ENCODE data around the gene ENKUR.
"Not testable (repeated sequence)": the region's sequence is repeated elsewhere in the genome, so short reads cannot be mapped to it uniquely, and the experiment has no call there.

Gene ENKUR

DNA sequence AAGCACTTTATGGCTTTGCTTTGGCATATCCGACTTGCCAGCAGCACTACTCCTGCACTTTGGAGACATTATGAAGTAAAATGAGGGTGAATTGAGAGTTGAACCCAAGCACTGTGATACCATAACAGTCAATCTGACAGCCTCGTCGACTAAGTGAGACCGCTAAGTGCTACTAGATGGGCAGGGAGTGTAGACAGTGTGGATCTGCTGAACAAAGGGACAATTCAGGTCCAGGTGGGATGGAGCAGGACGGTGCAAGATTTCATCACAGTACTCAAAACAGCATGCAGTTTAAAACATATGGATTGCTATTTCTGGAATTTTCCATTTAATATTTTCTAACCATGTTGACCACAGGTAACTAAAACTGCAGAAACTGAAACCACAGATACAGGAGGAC is 42.8 kb downstream of the ENKUR start:
- peak; percentile 33 for DNase-seq (ENCODE audit: low spot score)

GRCh38 chr10:24971374-24971773 is 44.6 kb downstream of the ENKUR start:
- no peak for DNase-seq (ENCODE audit: low spot score)

GRCh38 chr10:24969841-24970281 is 46.1 kb downstream of the ENKUR start:
- DNase-seq (ENCODE audit: low spot score) = no peak

DNA sequence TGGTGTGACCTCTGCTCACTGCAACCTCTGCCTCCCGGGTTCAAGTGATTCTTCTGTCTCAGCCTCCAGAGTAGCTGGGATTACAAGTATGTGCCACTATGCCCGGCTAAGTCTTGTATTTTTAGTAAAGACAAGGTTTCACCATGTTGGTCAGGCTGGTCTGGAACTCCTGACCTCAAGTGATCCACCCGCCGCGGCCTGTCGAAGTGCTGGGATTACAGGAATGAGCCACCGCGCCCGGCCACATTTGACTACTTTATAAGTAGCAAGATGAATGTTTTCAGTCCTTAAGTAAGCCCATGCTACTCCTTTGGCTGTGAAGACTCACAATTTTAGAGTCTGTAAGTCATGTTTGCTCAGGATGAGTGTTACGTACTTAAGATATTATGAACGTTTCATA is 47.0 kb downstream of the ENKUR start:
- DNase-seq (ENCODE audit: low spot score) = not testable (repeated sequence)

DNA sequence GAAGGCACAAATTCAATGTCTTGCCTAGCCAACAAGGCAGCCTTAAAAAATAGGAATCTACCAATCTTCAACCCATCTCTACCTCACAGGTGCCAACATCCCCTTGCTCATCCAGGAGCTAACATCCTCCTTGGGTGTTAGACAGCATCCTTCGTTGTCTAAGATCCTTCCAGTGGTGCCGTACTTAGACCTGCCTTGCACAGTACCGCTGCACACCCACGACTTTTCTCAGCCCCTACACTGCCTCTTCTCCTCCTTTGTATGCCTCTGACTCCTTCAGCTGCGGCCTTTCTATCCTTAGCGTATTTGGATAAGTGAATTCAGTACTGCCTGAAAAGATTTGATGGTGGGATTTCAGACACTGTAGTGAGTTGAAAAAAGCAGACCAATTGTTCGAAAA is 47.6 kb downstream of the ENKUR start:
- DNase-seq (ENCODE audit: low spot score) = no peak

DNA sequence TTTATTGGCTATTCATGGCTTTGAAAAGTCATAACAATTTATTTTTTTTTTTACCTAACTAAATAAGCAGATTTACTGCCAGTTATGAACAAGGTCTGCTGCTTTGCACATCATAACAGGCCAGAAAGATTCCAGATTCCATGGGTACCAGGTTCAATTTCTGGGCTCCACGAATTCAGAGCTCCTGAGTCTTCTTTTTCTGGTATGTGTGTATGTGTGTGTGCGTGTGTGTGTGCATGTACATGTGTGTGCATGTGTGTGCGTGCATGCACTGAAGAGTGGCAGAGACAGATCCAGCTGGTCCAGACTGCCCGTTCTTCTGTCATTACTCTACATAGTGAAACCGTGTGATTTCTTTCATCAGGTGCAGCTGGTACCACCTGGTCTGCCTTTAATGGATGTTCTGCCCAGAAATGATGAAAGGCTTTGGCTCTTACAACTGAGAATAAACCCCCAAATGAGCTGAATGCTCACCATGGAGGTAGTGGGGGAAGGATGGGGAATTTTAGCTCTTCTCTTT is 48.9 kb downstream of the ENKUR start:
- DNase-seq (ENCODE audit: low spot score) = no peak

DNA sequence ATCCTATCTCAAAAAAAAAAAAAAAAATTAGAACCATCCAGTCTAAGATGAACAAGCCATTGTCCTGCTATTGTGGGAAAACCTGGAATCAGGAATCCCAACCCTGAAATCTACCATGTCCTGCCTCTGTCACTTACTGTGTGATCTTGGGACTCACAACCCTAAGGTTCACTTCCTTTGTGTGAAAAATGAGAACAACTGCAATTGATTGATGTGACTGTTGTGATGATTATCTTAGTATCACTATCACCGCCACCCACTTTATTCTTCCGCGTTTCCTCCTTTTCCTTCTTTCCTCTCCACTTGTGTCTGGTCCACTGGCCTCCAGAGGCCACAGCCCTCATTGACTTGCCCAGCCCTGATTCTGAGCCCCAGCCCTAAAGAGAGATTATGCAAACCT is 50.9 kb downstream of the ENKUR start:
- DNase-seq (ENCODE audit: low spot score) = no peak

- no peak for DNase-seq (ENCODE audit: low spot score)
Measured at GRCh38 chr10:24963521-24964041, 52.4 kb downstream of the ENKUR start.

GRCh38 chr10:24962995-24963394 is 53.0 kb downstream of the ENKUR start:
- peak; percentile 82 for DNase-seq (ENCODE audit: low spot score)

DNA sequence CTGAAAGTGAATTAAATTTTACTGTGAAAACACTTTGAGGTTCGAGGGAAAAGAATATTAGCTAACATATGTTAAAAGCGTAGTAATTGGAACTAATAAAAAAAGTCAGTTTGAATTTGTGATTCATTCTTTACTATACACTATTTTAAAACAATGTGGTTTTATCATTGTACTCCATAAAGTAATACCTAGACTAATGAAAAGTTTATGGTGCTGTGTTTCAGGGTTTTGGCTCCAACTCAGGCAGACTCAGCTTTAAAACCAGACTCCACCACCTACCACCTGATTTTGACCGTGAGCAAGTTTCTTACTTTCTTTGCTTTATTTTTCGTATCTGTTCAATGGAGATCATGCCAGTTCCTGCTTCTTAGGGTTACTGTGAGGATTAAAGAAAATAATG is 54.4 kb downstream of the ENKUR start:
- no peak for DNase-seq (ENCODE audit: low spot score)

- DNase-seq (ENCODE audit: low spot score) = no peak
Measured at GRCh38 chr10:24959382-24959730, 56.6 kb downstream of the ENKUR start.

- no peak for DNase-seq (ENCODE audit: low spot score)
Measured at GRCh38 chr10:24958721-24959381, 57.1 kb downstream of the ENKUR start.

GRCh38 chr10:24958091-24958720 is 57.8 kb downstream of the ENKUR start:
- no peak for DNase-seq (ENCODE audit: low spot score)

- DNase-seq (ENCODE audit: low spot score) = not testable (repeated sequence)
Measured at GRCh38 chr10:24957624-24958051, 58.3 kb downstream of the ENKUR start.

DNA sequence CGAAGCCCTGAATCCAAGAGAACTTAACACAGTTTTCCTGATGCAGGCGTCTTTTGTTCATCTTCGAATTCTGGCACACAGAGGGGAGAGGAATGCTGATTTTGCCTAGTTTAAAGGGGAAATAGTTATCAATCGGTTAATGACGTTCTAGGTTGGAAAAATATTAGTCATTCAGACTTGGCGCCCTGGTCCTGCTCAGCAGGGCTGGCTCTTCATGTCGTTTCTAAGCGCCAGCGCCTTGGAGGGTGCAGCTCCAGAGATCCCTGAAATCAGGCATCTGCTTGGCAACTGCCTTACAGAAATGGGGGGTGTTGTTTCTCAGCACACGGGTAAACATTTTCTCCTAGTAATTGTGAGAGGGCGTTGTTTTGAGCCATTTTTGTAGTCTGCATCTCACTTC is 62.3 kb downstream of the ENKUR start:
- no peak for DNase-seq (ENCODE audit: low spot score)

DNA sequence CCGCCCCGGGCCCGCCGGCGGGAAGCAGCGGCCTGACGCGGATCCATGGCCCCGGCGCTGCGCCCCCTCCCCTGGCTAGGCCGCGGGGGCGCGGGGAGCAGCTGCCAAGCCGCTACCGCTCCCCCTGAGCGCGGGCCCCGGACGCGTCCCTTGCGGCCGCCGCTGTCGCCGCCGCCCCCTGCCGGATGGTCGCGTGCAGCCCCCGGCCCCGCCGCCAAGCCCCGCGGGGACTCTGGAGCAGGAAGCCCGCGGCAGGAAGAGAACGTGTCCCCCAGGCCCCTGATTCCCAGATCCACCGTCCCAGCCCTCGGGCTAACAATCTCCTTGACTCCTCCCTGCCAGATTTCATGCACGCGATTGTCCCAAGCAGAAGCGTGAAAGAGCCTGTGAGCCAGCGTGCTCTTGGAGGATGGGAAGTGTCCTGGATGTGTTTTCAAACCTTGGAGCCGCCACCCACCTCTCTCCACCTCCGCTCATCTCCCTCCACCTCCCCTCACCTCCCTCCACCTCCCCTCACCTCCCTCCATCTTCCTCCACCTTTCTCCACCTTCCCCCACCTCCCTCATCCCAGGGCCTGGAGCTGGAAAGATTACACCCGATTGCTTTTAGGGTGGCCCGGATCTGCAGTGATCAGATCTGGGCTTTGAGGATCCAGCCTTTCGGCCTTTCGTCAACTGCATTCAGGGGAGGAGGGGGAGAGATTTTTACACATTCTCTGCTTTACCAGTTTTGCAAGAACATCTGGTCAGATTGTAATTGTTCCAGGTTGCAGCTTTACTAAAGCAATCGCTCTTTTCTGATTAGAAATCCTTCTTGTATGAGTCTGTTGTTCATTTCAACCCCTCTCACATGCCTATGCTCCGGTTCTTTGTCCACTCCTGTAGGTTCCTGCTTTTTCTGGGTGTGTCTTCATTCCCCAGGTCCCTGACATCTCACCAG is 63.0 kb downstream of the ENKUR start:
- DNase-seq (ENCODE audit: low spot score) = peak; percentile 33

- no peak for DNase-seq (ENCODE audit: low spot score)
Measured at GRCh38 chr10:24952143-24952706, 63.7 kb downstream of the ENKUR start, which contains the start of gene PRTFDC1. Gene PRTFDC1 (minus strand): TSS chr10:24952606. CDS start chr10:24952575, 31 bp downstream.

DNA sequence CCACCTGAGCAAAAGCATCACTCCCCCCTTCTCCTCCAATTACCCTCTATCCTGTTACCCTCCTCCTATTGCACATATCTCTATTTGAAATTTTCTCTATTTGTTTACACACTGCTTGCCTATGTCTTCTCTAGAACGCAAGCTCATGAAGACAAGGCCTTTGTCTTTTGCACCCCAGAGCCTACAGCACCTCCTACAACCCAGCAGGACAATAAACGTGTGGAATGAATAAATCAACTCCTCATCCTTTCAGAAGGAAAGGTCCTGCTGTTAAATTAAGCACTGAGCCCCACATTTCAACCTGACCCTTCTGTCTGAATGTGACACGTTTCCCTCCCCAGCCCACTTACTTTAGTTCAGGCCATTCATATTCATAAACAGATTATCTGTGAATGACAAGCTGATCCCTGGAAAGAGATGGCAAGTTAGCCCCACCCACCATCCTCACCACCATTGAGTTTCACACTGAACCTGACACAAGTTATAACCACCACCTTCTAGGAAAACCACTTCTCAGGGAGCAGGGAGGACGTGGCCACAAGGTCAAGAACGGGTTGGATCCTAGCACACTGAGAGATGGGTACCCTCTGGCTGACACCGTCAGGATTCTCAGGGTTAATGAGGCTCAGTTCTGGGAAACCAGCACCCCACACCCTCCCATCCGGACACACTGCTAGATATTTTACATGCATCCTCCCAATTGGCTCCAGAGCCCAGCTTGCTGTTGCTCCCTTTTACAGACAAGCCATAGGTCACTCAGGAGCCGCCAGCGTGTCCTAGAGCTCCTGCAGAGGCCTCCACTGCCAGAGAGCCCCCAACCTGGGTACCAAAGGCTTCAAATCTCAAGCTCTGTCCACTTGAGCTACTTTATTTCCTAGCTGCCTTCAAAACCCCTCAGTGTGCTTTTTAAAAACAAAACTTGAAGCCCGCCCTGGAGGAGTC is 64.5 kb downstream of the ENKUR start:
- peak; percentile 14 for DNase-seq (ENCODE audit: low spot score)

GRCh38 chr10:24950439-24950838 is 65.5 kb downstream of the ENKUR start:
- DNase-seq (ENCODE audit: low spot score) = no peak

- DNase-seq (ENCODE audit: low spot score) = no peak
Measured at GRCh38 chr10:24949616-24950015, 66.3 kb downstream of the ENKUR start.
